Hepatocyte (in vitro differentiated cells): Measurements from ENCODE around the gene MICU1. TPM values are rescaled to one million over a fixed set of nuclear protein-coding genes. Genes with fewer than 3 reads are reported as not detected.

ENCODE experiments used
- DNase-seq: peaks from one replicate; pipeline ENCODE4 v3.0.0-alpha.2; 2016; ENCODE audit warnings: low spot score
- H2AFZ ChIP-seq: fragments of 200-600 bp; sonication (generic); 2 replicates; pipeline ENCODE4 v1.6.0; 2016; ENCODE audit warnings: antibody characterized with exemption, mild to moderate bottlenecking
- H3K27ac ChIP-seq: fragments of 200-600 bp; sonication (generic); 2 replicates; pipeline ENCODE4 v1.5.1; 2016; ENCODE audit warnings: mild to moderate bottlenecking
- H3K27me3 ChIP-seq: fragments of 200-600 bp; sonication (generic); 2 replicates; pipeline ENCODE4 v1.6.1; 2016
- H3K36me3 ChIP-seq: fragments of 200-600 bp; sonication (generic); replicated peaks from 2 replicates; pipeline ENCODE4 v1.5.1; 2016; ENCODE audit warnings: low read depth; ENCODE audit not compliant: insufficient read depth
- H3K4me1 ChIP-seq: fragments of 200-600 bp; sonication (generic); 2 replicates; pipeline ENCODE4 v1.5.1; 2016; ENCODE audit warnings: mild to moderate bottlenecking, moderate library complexity; ENCODE audit not compliant: insufficient read depth
- H3K4me2 ChIP-seq: fragments of 200-600 bp; sonication (generic); 2 replicates; pipeline ENCODE4 v1.6.0; 2016
- H3K4me3 ChIP-seq: fragments of 200-600 bp; sonication (generic); 2 replicates; pipeline ENCODE4 v1.5.1; 2016; ENCODE audit warnings: mild to moderate bottlenecking
- H3K79me2 ChIP-seq: fragments of 200-600 bp; sonication (generic); 2 replicates; pipeline ENCODE4 v1.6.0; 2017; ENCODE audit warnings: mild to moderate bottlenecking
- H3K9me2 ChIP-seq: fragments of 200-600 bp; sonication (generic); replicated peaks from 2 replicates; pipeline ENCODE4 v1.6.0; 2017; ENCODE audit warnings: mild to moderate bottlenecking; ENCODE audit not compliant: insufficient read depth
- H3K9me3 ChIP-seq: fragments of 200-600 bp; sonication (generic); 2 replicates; pipeline ENCODE4 v1.5.1; 2016; ENCODE audit warnings: low read depth, mild to moderate bottlenecking
- H4K20me1 ChIP-seq: fragments of 200-600 bp; sonication (generic); 2 replicates; pipeline ENCODE4 v1.6.0; 2016; ENCODE audit warnings: mild to moderate bottlenecking; ENCODE audit not compliant: insufficient read depth, poor library complexity, severe bottlenecking
- EZH2 ChIP-seq: fragments of 200-600 bp; sonication (generic); IDR thresholded peaks from 2 replicates; pipeline ENCODE4 v1.6.1; 2016; ENCODE audit warnings: antibody characterized with exemption, mild to moderate bottlenecking, borderline replicate concordance
- EZH2phosphoT487 ChIP-seq: fragments of 200-600 bp; sonication (generic); IDR thresholded peaks from one replicate; pipeline ENCODE4 v1.6.1; 2018; ENCODE audit warnings: antibody characterized with exemption, mild to moderate bottlenecking, low read depth, moderate library complexity; ENCODE audit not compliant: unreplicated experiment, severe bottlenecking
- WGBS: methylation state at CpG from one replicate; pipeline ENCODE4 v1.1.6; 2016; ENCODE audit warnings: low lambda C conversion rate; ENCODE audit errors: missing lambda C conversion rate; 5-methylcytosine and 5-hydroxymethylcytosine counted together
- polyA plus RNA-seq: library from polyadenylated mRNA; unstranded; fragments of >200 nt; fragmentation: Nextera tagmentation; extraction: Ambion mirVana; gene quantifications from 2 replicates; pipeline ENCODE4 v1.2.1, GENCODE V29; 2016
- total RNA-seq: library from RNA; depleted of rRNA; stranded (reverse); fragments of >200 nt; gene quantifications from 2 replicates; pipeline ENCODE4 v1.2.3, GENCODE V29; 2014
- TF ChIP-seq, protein P1 (sequence below): fragments of 200-600 bp; sonication (generic); IDR thresholded peaks from 2 replicates; pipeline ENCODE4 v1.5.1; 2016; ENCODE audit warnings: antibody characterized with exemption, mild to moderate bottlenecking; ENCODE audit not compliant: poor library complexity

MICU1 gene
- total and polyA plus RNA-seq, 2 experiments from 2014 or later, result 34.0 to 60.1 TPM

DNA sequence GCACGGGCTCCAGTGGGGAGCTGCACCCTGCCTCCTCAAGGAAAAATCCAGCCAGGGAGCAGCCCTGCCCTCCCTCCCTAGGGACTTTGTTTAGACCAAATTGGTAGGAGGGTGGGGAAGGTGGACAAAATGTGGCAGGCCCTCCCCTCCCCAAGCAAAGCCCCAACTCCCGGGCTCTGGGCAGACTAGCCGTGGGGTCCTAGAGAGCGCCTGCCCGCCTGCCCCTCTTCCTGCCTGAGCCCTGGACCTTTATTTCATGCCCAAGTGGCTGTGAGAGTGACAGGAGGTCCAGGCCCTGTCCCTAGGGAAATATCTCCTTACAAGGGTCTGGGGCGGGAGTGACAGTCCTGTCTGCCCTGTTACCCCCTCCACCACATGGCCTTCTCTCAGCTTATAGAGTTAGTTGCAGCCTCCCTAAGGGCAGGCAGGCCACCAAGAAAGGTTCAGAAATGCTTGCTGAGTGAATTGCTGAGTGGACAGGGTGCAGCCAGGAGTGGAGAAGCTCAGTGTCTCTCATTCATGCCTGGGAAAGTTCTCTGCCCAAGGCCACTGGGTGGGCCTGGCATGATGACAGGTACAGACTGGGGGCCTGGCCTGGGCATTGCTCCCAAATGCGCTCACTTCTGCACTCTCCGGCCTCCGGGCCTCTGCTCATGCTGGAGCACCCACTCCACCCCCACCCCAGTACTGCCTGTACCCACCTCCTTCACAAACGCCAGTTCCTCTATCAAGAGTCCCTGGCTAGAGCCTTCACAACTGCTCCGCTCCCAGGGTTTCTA is 296.4 kb downstream of the MICU1 start:
- Histone ChIP-seq H2AFZ (no peak overlapping the region), H3K79me2 (no peaks in the 10 kb centered on the region), H3K27me3 (no peaks in the 10 kb centered on the region), H3K36me3 (no peaks in the 10 kb centered on the region), H3K9me2 (no peaks in the 10 kb centered on the region), H3K4me1 (peaks cover 43% of the 10 kb centered on the region), H4K20me1 (no peaks in the 10 kb centered on the region), H3K4me2 (no peak overlapping the region), H3K4me3 (no peak overlapping the region), H3K9me3 (no peaks in the 10 kb centered on the region), H3K27ac (no peak overlapping the region)
- TF ChIP-seq, protein P1, sequence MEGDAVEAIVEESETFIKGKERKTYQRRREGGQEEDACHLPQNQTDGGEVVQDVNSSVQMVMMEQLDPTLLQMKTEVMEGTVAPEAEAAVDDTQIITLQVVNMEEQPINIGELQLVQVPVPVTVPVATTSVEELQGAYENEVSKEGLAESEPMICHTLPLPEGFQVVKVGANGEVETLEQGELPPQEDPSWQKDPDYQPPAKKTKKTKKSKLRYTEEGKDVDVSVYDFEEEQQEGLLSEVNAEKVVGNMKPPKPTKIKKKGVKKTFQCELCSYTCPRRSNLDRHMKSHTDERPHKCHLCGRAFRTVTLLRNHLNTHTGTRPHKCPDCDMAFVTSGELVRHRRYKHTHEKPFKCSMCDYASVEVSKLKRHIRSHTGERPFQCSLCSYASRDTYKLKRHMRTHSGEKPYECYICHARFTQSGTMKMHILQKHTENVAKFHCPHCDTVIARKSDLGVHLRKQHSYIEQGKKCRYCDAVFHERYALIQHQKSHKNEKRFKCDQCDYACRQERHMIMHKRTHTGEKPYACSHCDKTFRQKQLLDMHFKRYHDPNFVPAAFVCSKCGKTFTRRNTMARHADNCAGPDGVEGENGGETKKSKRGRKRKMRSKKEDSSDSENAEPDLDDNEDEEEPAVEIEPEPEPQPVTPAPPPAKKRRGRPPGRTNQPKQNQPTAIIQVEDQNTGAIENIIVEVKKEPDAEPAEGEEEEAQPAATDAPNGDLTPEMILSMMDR, result no peak
- TF ChIP-seq EZH2phosphoT487 (no peak), EZH2 (no peak)
- 85% methylated on average over 11 of the region's 11 CpGs for WGBS
- DNase-seq, result peak; percentile 4

DNA sequence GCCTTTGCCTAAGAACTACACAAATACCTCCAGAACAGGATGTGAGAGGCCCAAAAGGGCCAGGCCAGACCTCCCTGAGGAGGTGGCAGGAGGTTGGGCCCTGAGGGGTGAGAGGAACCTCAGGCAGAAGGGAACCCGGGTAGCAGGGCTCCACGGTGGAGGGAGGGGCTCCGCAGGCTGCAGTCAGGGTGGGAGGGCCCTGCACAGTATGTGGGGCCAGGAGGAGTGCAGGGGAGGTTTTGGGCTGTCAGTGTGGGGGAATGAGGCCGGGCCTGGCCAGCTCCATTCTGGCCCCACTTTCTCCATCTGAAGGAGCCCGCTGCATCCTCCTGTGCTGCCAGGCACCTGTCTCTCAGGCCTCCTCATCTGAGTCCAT is 297.1 kb downstream of the MICU1 start:
- Histone ChIP-seq H3K27me3 (no peaks in the 10 kb centered on the region), H2AFZ (no peak overlapping the region), H3K4me2 (no peak overlapping the region), H3K79me2 (no peaks in the 10 kb centered on the region), H3K4me3 (no peak overlapping the region), H3K27ac (no peak overlapping the region), H3K4me1 (peaks cover 39% of the 10 kb centered on the region), H3K36me3 (no peaks in the 10 kb centered on the region), H4K20me1 (no peaks in the 10 kb centered on the region), H3K9me3 (no peaks in the 10 kb centered on the region), H3K9me2 (no peaks in the 10 kb centered on the region)
- DNase-seq, result peak; percentile 4
- TF ChIP-seq EZH2, result no peak
- TF ChIP-seq EZH2phosphoT487, result no peak
- TF ChIP-seq, protein P1, result no peak
- 59% methylated on average over 5 of the region's 5 CpGs for WGBS

DNA sequence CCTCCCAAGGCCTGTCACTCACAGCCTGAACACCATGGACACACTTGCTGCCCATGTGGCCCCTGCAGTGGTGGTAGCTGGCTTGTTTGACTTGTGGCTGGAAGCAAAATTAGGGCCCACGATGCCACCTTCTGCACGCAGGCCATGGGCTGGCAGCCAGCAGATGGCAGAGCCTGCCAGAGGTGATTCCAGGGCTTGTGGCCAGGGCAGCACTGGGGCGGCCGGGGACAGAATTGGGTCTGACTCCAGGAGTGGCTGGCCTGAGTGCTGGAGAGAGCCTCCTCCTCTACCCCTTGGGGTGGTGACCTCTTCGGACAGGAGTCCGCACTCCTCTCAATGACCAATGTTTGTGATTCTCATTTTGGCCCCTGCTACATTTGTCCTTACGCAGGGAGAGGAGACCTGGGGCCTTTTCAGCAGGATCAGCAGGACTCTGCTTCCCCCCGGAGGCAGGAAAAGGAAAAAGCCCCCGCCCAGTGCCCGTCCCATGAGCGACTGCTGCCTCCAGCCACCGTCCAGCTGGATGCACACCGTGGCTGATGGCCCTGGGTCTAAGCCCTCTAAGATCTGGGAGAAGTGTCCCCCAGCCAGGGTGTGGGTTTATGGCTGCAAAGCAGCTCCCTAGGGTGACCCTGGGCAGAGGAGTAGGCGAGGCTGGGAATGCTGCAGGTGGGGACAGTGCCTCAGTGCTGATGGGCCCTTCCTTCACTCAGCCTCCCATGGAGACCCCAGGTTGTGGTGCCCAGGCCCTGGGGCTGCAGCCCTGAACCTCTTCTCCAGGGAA is 297.6 kb downstream of the MICU1 start:
- H3K4me3 ChIP-seq, result no peak overlapping the region
- TF ChIP-seq, protein P1, result peak; percentile 69
- no peak for TF ChIP-seq EZH2
- H3K9me3 ChIP-seq, result no peaks in the 10 kb centered on the region
- no peak overlapping the region for H3K4me2 ChIP-seq
- peak; percentile 82 for DNase-seq
- H3K4me1 ChIP-seq, result peaks cover 38% of the 10 kb centered on the region
- 48% methylated on average over 14 of the region's 14 CpGs for WGBS
- H3K79me2 ChIP-seq, result no peaks in the 10 kb centered on the region
- H3K9me2 ChIP-seq, result no peaks in the 10 kb centered on the region
- H3K36me3 ChIP-seq, result no peaks in the 10 kb centered on the region
- no peaks in the 10 kb centered on the region for H3K27me3 ChIP-seq
- no peak overlapping the region for H3K27ac ChIP-seq
- H2AFZ ChIP-seq, result no peak overlapping the region
- no peaks in the 10 kb centered on the region for H4K20me1 ChIP-seq
